GM04504 (cell line): ENCODE results near the gene EFTUD2.

Experiments
- DNase-seq: peaks from one replicate; pipeline ENCODE4 v3.0.0-alpha.2; 2012; ENCODE audit warnings: low read depth

Gene EFTUD2

GRCh38 chr17:44910231-44911106 lies 11.2 kb upstream of the EFTUD2 start:
- no peak for DNase-seq

- DNase-seq = peak; percentile 62
Measured at GRCh38 chr17:44909681-44910144, 10.5 kb upstream of the EFTUD2 start.

- DNase-seq = no peak
Measured at GRCh38 chr17:44908761-44909326, 9.6 kb upstream of the EFTUD2 start.

DNA sequence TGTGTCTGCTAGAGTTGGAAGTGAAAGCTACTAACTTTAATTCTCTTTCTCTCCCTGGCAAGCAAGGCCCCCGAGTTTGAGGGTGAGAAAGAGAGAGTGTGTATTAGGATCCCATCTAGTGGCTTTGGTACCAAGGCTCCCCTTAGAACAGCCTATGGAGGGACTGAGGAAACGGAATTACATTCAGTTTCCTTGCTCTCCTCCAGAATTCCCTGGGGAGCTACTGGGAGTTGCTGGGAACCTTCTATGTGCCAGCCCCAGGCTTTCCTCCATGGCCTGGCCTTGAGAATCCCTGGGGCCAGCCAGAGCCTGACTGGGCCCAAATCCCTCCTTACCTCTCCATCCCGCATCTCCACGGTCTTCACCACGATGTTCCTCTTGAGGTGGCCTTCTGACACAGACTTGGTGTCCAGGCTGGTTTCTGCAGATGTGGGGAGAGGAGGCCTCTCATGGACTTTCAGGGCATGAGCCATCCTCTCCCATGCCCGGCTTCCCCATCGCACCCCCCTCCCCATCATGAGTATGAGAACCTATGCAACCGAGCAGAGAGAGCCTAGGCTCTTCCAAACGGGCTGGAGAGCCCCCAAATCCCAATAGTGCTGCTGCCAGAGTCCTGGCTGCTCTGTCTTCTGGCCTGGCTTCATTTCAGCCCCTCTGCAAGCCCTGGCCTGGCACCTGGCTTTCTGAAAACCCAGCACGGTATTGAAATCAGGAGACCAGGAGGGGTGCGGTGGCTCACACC lies 8.7 kb upstream of the EFTUD2 start:
- DNase-seq = no peak

- DNase-seq = no peak
Measured at GRCh38 chr17:44906763-44907728, 7.8 kb upstream of the EFTUD2 start.

DNA sequence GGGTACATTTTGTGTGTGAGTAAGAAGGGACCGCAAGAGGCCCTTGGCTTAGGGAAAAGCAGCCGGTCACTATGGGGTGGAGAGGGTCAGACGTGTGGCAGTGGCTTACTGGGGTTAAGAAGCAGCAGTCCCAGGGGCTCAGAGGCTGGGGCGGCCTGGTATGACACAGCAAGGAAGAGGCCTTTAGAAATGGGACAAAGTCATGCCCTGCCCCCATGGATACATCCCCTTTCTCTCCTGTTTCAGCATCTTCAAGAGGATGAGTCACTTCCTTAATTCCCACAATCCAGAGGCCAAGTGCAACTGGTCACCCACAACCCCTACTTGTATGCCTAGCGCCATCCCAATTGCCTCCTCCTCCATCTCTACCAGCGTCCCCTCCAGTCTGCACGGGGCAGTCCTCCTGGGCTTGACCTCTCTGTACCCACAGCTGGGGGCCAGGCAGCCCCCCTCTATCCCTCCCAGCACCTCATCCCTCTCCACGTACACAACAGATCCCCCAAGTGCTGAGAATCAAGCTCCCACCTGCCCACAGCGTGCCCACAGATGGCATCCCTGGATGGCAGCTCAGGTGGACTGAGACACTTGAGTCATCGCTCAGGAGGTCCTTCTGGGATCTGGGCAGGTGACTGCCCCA lies 6.9 kb upstream of the EFTUD2 start:
- DNase-seq = peak; percentile 90

GRCh38 chr17:44905006-44906000 lies 6.1 kb upstream of the EFTUD2 start:
- no peak for DNase-seq

DNA sequence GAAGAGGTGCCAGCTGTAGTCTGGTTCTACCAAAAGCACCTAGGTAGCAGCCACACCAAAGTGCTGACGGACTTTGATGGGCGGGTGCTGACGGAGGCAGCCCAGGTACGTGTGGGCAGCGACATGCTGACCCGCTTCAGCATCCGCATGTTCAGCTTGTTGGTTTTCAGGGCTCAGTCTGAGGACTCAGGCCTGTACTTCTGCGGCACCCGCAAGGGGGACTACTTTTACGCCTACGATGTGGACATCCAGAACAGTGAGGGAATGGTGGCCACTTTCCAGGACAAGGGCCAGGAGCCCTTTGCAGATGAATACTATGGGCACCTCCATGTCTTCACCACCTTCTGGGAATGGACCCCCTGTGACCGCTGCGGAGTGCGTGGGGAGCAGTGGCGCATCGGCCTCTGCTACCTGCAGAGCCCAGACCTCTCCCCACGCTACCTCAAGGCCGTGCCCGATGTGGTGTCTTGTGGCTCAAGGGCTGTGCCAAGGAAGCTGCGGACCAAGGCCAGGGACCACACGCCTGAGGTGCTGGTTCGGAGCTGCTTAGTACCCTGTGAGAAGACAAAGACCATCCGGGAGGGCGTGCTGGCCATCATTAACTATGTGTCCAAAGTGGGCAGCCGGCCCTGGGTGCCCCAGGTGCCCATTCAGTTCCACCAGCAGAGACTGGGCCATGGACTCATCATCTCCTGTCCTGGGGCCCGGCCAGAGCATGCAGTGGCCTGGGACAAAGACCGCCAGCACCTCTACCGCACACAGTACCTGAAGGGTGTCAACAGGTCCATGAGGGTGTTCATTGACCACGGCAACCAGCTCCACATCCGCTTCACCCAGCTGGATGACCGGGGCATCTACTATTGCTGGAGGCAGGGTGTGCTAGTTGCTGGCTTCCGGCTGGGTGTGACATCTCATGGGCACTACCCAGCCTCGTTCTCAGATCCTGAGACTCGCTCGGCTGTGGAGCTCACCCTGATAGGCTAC lies 5.0 kb upstream of the EFTUD2 start:
- DNase-seq = no peak

DNA sequence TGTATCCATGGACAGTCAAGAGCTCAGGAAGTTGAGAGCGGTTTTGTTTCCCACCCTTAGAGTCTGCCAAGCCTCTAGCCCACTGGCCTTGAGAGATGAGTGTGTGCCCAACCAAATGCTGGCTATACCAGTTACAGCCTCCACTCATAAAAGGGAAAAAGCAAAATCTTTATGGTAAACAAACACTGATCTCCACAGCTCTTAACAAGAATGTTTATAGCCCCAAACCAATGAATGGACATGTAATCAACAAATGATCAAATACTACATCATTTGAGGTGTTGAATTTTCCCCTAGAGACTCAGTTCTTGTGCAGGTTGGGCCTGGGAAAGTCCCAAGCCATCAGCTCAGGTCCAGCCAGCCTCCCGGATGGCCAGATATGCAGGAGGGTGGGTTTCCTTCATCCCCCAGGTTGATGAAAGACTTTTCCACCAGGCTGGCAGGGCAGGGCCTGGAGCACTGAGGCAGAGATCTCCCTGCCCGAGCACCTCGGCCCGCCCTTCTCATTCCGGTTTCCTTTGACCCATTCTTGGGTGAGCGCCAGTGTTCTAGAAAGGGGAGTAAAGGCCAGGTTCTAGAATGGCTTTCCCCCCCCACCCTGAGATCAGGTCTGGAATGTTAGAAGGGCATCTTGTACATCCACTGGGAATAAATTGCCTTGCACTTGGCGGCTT lies 3.9 kb upstream of the EFTUD2 start:
- DNase-seq = no peak

GRCh38 chr17:44902135-44902760 lies 3.0 kb upstream of the EFTUD2 start:
- no peak for DNase-seq

DNA sequence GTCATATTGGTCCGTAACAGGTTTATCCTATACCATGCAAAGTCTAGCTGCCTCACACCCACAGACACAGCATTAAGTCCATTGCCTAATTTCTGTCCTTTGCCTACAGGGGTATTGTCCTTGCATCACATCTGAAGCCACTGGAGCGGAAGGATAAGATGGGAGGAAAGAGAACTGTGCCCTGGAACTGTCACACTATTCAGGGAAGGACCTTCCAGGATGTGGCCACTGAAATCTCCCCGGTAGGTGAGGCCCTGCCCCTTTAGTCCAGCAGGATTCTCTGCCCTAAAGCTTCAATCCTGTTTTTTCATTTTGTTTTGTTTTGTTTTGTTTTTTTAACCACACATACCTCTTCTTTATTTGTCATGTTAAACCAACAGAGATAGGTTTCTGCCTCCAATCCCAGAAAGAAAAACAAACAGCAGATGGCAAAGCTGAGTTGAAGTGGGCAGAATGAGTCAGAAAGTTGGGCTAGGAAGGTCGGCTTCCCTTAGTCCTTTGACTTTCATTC lies 2.2 kb upstream of the EFTUD2 start:
- no peak for DNase-seq

GRCh38 chr17:44900894-44901293 lies 1.6 kb upstream of the EFTUD2 start:
- DNase-seq = no peak

GRCh38 chr17:44898768-44899073 lies 524 bp downstream of the EFTUD2 start:
- DNase-seq = no peak

- no peak for DNase-seq
Measured at GRCh38 chr17:44894642-44895041, 4.6 kb downstream of the EFTUD2 start.

DNA sequence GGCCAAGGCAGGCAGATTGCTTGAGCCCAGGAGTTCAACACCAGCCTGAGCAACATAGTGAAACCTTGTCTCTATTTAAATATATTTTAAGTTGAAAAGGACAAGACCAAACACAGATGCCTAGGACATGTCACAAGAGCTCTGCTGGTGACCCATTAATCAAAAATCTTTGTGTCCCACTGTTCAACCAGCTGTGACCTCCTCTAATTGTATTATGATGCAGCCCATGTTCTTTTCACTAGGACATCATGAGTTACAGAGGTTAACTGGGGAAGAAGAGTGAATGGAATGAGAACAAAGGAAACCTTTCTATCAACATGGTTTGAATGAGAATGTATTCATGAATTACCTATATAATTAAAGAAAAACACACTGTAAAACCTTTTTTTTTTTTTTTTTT lies 7.0 kb downstream of the EFTUD2 start:
- no peak for DNase-seq

DNA sequence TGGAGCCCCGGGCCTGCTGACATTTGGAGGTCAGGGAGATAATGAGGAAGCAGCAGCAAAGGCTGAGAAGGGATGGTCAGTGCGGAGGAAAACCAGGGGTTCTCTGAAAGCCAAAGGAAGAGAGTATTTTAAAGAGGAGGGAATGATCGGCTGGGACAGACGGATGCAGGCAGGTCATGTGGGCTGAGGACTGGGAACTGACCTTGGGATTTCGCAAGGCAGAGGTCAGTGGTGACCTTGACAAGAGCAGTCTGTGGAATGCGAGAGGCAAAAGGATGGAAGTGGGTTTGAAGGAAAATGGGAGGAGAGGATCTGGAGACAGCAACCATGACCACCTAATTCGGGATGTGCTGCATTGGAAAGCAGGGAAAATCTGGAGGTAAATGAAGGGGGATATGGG lies 10.2 kb downstream of the EFTUD2 start:
- DNase-seq = no peak
